ENCODE data around the gene TMPRSS6.

DNA sequence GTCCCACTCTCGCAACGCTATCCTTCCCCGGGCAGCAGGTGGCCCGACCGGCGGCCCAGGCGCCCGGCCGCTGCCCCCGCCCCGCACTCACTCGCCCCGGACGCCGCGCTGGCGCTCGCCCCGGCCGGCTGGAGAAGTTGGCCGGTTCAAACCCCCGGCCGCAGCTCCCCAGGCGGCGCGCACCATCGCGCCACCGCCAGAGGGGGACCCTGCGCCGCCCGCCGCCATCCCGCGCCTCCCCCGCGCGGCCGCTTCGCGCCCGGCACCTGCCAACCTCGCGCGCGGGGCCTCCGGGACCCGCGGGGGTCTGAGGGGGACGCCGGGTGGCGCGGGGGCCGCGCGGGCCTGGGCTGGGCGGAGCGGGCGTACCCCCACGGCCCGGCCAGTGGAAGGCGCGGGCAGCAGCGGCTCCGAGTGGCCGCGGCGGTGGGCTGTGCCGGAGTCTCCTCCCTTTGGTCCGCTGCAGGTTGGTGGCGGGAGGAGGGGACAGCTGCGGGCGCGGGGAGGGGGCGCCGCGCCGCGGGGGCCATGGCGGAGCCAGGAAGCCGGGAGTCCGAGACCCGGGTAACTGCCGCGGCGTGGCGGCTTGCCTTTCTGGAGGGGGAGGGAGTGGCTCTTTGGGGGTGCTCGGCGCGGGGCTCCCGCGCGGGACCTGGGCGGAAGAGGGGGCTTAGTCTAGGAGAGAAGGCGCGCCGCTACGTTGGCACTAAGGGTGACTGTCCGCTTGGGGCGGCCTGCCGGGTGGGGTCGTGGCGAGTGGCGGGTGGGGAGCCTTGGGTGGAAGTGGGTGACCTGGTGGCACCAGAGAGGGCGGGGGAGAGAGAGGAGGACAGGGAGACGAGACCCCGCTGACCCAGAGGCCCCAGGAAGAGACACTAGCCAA, 90.0 kb downstream of the TMPRSS6 start, which contains the start of the genes MPST and TST:
- TF ChIP-seq POLR2A (IDR thresholded peaks at IDR 0.05) (peak; percentile 57 to 90), CTCF (IDR thresholded peaks at IDR 0.05) (peak in 5 of 6 experiments; percentile 16 to 79 (median 66))

All from Peyer's patch (tissue), 4 donors.